DOHH2 (cell line): Measurements from ENCODE around the gene DISP1.

Experiments
- H3F3A ChIP-seq: fragments of 200-600 bp; sonication (generic), shearing (Covaris generic); 2 replicates; pipeline ENCODE4 v1.6.0; 2016; ENCODE audit warnings: antibody characterized with exemption, mild to moderate bottlenecking; ENCODE audit not compliant: control insufficient read depth, insufficient read depth
- H3K27ac ChIP-seq: fragments of 200-600 bp; sonication (generic); 2 replicates; pipeline ENCODE4 v1.5.1; 2014; ENCODE audit warnings: low read depth, mild to moderate bottlenecking, low read length, moderate library complexity
- H3K27me3 ChIP-seq: fragments of 200-600 bp; sonication (generic); 2 replicates; pipeline ENCODE4 v1.6.1; 2014; ENCODE audit warnings: mild to moderate bottlenecking, low read length, mixed read lengths; ENCODE audit not compliant: control insufficient read depth
- H3K36me3 ChIP-seq: fragments of 200-600 bp; sonication (generic); 2 replicates; pipeline ENCODE4 v1.6.1; 2014; ENCODE audit warnings: mild to moderate bottlenecking, low read length, moderate library complexity, mixed read lengths; ENCODE audit not compliant: control insufficient read depth
- H3K4me1 ChIP-seq: fragments of 200-600 bp; sonication (generic); 2 replicates; pipeline ENCODE4 v1.6.1; 2014; ENCODE audit warnings: mild to moderate bottlenecking, low read length, mixed read lengths; ENCODE audit not compliant: control insufficient read depth
- H3K4me2 ChIP-seq: fragments of 200-600 bp; sonication (generic); 2 replicates; pipeline ENCODE4 v1.6.0; 2014; ENCODE audit warnings: mild to moderate bottlenecking, low read length, moderate library complexity
- H3K4me3 ChIP-seq: fragments of 200-600 bp; sonication (generic); 2 replicates; pipeline ENCODE4 v1.5.1; 2014; ENCODE audit warnings: mild to moderate bottlenecking, low read length, mixed read lengths
- H3K79me2 ChIP-seq: fragments of 200-600 bp; sonication (generic); 2 replicates; pipeline ENCODE4 v1.6.1; 2014; ENCODE audit warnings: mild to moderate bottlenecking, low read length, mixed read lengths; ENCODE audit not compliant: control insufficient read depth
- H3K9me2 ChIP-seq: fragments of 200-600 bp; sonication (generic); replicated peaks from 2 replicates; pipeline ENCODE4 v1.6.1; 2014; ENCODE audit warnings: mild to moderate bottlenecking, low read length, mixed read lengths; ENCODE audit not compliant: control insufficient read depth
- H3K9me3 ChIP-seq: fragments of 200-600 bp; sonication (generic); 2 replicates; pipeline ENCODE4 v1.6.1; 2014; ENCODE audit warnings: antibody characterized with exemption, low read length, mixed read lengths; ENCODE audit not compliant: control insufficient read depth, insufficient read depth
- H4K20me1 ChIP-seq: fragments of 200-600 bp; sonication (generic); 2 replicates; pipeline ENCODE4 v1.6.0; 2014; ENCODE audit warnings: low read depth, mild to moderate bottlenecking, antibody characterized with exemption, low read length, moderate library complexity; ENCODE audit not compliant: control insufficient read depth, insufficient read depth
- EZH2phosphoT487 ChIP-seq: fragments of 200-600 bp; sonication (generic); IDR thresholded peaks from 2 replicates; pipeline ENCODE4 v1.6.1; 2017; ENCODE audit warnings: borderline replicate concordance, mild to moderate bottlenecking, antibody characterized with exemption, low read length, moderate library complexity, mixed read lengths
- TF ChIP-seq, protein P1 (sequence below): fragments of 200-600 bp; sonication (generic); IDR thresholded peaks from one replicate; pipeline ENCODE4 v1.5.1; 2014; ENCODE audit warnings: antibody characterized with exemption, mild to moderate bottlenecking, low read depth, low read length; ENCODE audit not compliant: poor library complexity, severe bottlenecking

Gene DISP1

DNA sequence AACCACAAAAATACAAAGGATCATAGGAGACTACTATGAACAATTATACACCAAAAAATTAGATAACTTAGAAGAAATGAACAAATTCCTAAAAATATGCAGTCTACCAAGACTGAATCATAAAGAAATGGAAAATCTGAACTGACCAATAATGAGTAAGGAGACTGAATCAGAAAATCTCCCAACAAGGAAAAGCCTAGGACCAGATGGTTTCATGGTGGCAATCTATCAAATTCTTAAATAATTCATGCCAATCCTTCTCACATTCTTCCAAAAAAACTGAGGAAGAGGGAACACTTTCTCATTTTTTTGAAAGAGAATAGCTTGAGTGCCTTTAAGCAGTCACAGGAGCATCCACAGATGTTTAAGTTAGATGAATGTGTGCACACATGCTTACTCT lies 31.8 kb upstream of the DISP1 start:
- Histone ChIP-seq H3K4me2 (no peak overlapping the region), H3K9me2 (no peaks in the 10 kb centered on the region), H4K20me1 (no peaks in the 10 kb centered on the region), H3F3A (no peaks in the 10 kb centered on the region), H3K9me3 (no peaks in the 10 kb centered on the region), H3K27me3 (peaks cover 16% of the 10 kb centered on the region), H3K4me1 (no peaks in the 10 kb centered on the region), H3K79me2 (no peaks in the 10 kb centered on the region), H3K27ac (no peak overlapping the region), H3K4me3 (no peak overlapping the region), H3K36me3 (no peaks in the 10 kb centered on the region)
- TF ChIP-seq, protein P1, sequence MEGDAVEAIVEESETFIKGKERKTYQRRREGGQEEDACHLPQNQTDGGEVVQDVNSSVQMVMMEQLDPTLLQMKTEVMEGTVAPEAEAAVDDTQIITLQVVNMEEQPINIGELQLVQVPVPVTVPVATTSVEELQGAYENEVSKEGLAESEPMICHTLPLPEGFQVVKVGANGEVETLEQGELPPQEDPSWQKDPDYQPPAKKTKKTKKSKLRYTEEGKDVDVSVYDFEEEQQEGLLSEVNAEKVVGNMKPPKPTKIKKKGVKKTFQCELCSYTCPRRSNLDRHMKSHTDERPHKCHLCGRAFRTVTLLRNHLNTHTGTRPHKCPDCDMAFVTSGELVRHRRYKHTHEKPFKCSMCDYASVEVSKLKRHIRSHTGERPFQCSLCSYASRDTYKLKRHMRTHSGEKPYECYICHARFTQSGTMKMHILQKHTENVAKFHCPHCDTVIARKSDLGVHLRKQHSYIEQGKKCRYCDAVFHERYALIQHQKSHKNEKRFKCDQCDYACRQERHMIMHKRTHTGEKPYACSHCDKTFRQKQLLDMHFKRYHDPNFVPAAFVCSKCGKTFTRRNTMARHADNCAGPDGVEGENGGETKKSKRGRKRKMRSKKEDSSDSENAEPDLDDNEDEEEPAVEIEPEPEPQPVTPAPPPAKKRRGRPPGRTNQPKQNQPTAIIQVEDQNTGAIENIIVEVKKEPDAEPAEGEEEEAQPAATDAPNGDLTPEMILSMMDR, result no peak
- no peak for TF ChIP-seq EZH2phosphoT487

DNA sequence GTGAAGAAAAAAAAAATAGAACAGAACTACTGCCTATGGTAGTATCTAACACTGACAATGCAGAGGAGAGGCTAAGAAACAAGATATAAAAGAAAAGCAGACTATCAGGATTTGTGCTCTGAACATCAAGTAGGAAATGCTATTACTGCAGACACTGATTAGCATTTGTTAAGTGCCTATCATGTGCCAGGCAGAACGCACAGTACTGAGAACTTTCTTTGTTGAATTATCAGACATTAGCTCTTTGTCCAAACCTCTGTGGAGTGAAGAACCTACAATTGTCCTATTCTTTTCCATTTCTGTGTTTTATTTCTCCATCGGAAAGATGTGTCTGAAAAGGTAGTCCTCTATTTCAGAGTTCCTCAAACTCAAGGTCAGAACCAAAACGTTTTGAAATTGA lies 30.5 kb upstream of the DISP1 start:
- no peak for TF ChIP-seq EZH2phosphoT487
- TF ChIP-seq, protein P1, result no peak
- Histone ChIP-seq H3K36me3 (no peaks in the 10 kb centered on the region), H3K4me3 (no peak overlapping the region), H3K4me1 (no peaks in the 10 kb centered on the region), H3K27ac (no peak overlapping the region), H3F3A (no peaks in the 10 kb centered on the region), H3K4me2 (no peak overlapping the region), H3K9me3 (no peaks in the 10 kb centered on the region), H3K9me2 (no peaks in the 10 kb centered on the region), H4K20me1 (no peaks in the 10 kb centered on the region), H3K79me2 (no peaks in the 10 kb centered on the region), H3K27me3 (peaks cover 16% of the 10 kb centered on the region)

DNA sequence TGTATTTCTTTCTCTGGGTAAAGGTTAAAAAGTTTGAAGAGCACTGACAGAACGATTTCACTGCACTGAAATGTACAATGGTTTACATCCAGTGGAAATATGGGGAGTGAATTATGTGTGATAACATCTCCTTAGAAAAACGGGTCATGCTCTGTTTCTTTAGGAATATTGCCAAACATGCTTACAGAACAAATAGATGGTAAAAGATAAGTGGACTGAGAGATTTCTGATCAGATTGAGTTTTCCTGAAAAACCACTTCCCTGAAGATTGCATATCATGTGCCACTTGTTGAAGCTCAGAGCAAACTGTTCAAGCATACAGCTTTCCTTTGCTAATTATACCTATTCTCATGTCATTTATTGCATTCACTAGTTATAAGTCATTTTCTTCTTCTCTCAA lies 29.9 kb upstream of the DISP1 start:
- H3K4me2 ChIP-seq, result no peak overlapping the region
- H3K9me2 ChIP-seq, result no peaks in the 10 kb centered on the region
- H3K27ac ChIP-seq, result no peak overlapping the region
- no peaks in the 10 kb centered on the region for H4K20me1 ChIP-seq
- H3F3A ChIP-seq, result no peaks in the 10 kb centered on the region
- H3K4me1 ChIP-seq, result no peaks in the 10 kb centered on the region
- no peaks in the 10 kb centered on the region for H3K9me3 ChIP-seq
- no peaks in the 10 kb centered on the region for H3K36me3 ChIP-seq
- H3K4me3 ChIP-seq, result no peak overlapping the region
- no peaks in the 10 kb centered on the region for H3K79me2 ChIP-seq
- no peak for TF ChIP-seq EZH2phosphoT487
- TF ChIP-seq, protein P1, result no peak
- peaks cover 16% of the 10 kb centered on the region for H3K27me3 ChIP-seq

DNA sequence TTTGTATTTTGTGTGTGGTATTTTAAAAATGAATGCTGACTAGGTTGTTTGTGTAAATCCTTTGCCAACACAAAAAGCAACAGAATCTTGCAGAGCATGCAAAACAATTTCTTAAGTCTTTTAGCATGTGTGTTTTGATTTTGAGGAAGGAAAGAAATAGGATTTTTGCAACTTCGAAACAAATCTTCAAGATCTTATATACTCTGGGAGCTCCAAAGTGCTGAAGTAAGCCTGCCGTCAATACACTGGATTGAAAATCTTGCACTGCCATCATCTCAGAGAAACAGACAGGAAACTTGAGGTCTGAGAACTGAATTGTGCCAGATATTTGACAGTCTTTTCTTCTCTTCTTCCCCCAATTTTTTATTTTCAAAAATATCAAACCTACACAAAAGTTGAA lies 29.3 kb upstream of the DISP1 start:
- Histone ChIP-seq H4K20me1 (no peaks in the 10 kb centered on the region), H3K27me3 (peaks cover 16% of the 10 kb centered on the region), H3K4me2 (no peak overlapping the region), H3K36me3 (no peaks in the 10 kb centered on the region), H3K4me1 (no peaks in the 10 kb centered on the region), H3K4me3 (no peak overlapping the region), H3K9me3 (no peaks in the 10 kb centered on the region), H3F3A (no peaks in the 10 kb centered on the region), H3K27ac (no peak overlapping the region), H3K79me2 (no peaks in the 10 kb centered on the region), H3K9me2 (no peaks in the 10 kb centered on the region)
- TF ChIP-seq, protein P1, result no peak
- TF ChIP-seq EZH2phosphoT487, result no peak
